ENCODE measurements around the gene PXMP4.
A peak's percentile ranks its signal among the peaks of the same experiment; 100 is the strongest.
"Not testable (repeated sequence)": the region's sequence is repeated elsewhere in the genome, so short reads cannot be mapped to it uniquely, and the experiment has no call there.

The PXMP4 gene

GRCh38 chr20:33701629-33702450, 18.3 kb downstream of the PXMP4 start:
- DNase-seq: no peak

- DNase-seq: not testable (repeated sequence)
These were observed 19.2 kb downstream of the PXMP4 start for GRCh38 chr20:33700696-33701441.

DNA sequence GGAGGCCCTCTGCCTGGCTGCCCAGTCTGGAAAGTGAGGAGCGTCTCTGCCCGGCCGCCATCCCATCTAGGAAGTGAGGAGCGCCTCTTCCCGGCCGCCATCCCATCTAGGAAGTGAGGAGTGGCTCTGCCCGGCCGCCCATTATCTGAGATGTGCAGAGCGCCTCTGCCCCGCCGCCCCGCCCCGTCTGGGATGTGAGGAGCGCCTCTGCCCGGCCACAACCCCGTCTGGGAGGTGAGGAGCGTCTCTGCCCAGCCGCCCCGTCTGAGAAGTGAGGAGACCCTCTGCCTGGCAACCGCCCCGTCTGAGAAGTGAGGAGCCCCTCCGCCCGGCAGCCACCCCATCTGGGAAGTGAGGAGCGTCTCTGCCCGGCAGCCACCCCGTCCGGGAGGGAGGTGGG, 21.1 kb downstream of the PXMP4 start:
- DNase-seq: not testable (repeated sequence)

GRCh38 chr20:33697129-33697528, 23.0 kb downstream of the PXMP4 start:
- no peak for DNase-seq

DNA sequence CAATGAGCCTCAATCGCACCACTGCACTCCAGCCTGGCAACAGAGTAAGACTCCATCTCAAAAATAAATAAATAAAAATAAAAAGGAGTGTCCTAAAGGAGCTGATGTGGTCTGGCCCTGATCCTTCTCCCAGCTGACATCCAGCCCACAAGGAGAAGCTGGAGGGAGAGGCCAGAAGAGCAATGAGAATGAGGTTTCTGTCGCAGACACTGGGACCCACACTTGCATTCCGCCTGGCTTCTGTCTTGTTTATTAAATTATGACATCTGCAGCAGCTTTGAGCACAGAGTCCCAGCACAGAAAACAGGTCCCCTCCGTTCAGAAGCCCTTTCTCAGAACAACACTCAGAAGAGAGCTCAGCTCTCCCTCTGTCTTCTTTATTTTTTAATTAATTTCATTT, 23.7 kb downstream of the PXMP4 start:
- DNase-seq: no peak

DNA sequence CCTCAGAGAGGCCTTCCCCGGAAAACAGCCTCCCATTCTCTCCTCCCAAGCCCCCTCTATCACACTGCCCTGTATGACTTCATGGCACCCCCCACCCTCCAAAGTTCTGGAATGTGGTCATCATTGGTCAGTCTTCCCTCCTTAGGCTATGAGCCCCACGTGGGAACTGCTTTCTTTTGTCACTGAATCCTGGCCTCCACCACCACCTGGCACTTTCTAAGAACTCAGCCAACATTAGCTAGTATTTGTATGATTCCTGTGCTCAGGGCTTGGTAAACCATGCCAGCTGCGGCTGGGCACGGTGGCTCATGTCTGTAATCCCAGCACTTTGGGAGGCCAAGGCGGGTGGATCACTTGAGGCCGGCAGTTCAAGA, 25.5 kb downstream of the PXMP4 start:
- no peak for DNase-seq

- DNase-seq: no peak
These were observed 26.1 kb downstream of the PXMP4 start for GRCh38 chr20:33693741-33694638.

- DNase-seq: no peak
These were observed 26.8 kb downstream of the PXMP4 start for GRCh38 chr20:33693289-33693688.

GRCh38 chr20:33689973-33690372, 30.1 kb downstream of the PXMP4 start:
- no peak for DNase-seq

DNA sequence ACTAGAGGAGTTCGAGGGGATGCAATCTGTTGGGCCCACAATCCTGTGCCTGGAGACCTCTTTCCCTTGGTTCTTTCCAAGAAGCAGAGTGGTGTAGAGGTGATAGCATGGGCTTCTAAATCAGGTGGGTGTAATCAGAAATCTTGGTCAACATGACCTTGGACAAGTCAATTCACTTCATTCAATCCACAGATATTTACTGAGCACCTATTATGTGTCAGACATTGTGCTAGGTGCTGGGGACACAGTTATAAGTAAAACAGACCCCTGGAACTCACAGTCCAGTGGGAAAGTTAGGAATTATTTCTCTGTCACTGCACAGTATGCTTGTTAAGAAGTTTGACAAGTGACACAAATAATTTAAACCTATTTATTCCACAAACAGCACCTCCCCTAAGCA, 30.6 kb downstream of the PXMP4 start:
- DNase-seq: no peak

- DNase-seq: no peak
These were observed 31.1 kb downstream of the PXMP4 start for GRCh38 chr20:33688938-33689424.

GRCh38 chr20:33687993-33688937, 31.8 kb downstream of the PXMP4 start:
- no peak for DNase-seq

GRCh38 chr20:33687370-33687915, 32.7 kb downstream of the PXMP4 start:
- DNase-seq: no peak

DNA sequence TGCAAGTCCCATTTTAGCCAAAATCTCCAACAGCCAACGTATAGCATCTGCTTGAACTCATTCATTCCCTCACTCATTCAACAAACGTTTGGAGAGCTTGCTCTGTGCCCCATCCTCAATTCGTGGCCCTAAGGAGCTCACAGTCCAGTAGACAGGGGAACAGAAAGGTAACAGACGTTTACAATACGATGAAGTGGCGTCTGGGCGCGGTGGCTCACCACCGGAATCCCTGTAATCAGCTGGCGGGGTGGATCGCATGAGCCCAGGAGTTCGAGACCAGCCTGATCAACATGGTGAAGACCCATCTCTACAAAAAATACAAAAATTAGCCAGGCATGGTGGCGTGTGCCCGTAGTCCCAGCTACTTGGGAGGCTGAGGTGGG, 33.1 kb downstream of the PXMP4 start:
- no peak for DNase-seq

- peak; percentile 97 for DNase-seq
These were observed 33.8 kb downstream of the PXMP4 start, which contains the start of gene E2F1 for GRCh38 chr20:33686100-33686983. TSS of gene E2F1 (minus strand) at chr20:33686385. CDS start at chr20:33686264, 121 bp downstream.

DNA sequence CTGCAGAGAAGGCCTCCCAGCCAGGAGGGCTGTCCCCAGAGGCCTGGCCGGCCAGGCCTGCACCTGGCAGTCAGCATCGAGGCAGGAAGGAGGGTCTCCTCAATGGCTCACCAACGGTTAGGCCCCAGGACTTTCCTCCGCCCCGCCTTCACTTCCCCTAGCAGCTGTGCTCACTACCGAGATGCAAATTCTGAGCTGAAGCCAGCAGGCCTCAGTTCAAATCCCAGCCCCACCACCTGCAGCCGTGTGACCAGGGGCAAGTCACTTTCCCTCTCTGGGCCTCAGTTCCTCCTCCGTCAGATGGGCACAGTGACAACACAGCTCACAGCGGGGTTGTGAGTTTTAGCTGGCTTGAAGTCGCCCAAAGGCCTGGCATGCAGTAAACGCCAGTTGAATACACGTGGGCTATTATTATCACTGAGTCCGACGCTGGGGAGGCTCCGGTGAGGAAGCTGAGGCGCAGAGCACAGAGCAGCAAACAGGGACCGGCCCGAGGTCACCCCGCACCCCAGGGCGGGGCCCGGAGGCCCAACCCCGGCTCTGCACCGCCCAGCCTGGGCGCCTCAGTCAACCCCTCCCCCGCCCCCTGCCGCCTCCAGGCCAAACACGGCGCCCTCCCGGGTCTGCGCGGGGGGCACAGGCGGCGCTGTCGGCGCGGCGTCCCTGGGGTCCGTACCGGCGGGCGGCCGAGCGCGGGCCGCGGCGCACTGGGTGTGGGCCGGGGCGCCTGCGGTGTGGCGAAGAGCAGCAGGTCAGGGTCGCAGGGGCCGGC, 34.6 kb downstream of the PXMP4 start:
- DNase-seq: peak; percentile 65

- DNase-seq: no peak
These were observed 35.4 kb downstream of the PXMP4 start for GRCh38 chr20:33684533-33685327.

DNA sequence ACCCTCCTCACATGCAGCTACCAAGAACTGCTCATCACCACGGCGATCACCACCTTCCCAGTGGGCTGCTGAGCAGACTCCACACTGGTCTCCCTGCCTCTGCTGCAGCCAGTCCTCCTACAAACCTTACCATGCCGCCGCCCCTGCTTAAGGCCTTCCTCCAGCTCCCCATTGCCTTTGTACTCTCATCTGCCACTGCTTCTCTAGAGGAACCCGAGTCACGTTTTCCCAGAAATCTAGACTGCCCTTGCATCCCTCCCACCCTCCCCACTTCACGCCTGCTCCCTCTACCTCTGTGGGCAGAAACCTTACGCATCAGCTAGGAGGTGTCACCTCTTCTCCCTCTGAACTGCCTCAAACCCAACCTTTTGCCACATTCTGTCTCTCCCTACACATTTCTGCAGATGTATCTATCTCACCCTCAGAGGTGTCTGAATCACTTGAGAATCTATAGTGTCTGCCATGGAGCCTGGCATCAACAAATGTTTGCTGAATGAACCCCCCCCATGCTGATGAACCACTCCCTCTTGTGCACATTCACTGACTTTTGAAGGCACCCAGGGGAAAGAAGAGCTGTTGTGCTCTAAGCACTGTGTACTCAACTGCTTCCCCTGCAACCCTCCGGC, 38.3 kb downstream of the PXMP4 start:
- no peak for DNase-seq

All from activated CD4-positive, CD25-positive, alpha-beta regulatory T cell treated with anti-CD3 and anti-CD28 coated beads, Interleukin-2, amount 50 U/mL, for 72 hours (primary cell).